ENCODE data around the gene CPTP.

DNA sequence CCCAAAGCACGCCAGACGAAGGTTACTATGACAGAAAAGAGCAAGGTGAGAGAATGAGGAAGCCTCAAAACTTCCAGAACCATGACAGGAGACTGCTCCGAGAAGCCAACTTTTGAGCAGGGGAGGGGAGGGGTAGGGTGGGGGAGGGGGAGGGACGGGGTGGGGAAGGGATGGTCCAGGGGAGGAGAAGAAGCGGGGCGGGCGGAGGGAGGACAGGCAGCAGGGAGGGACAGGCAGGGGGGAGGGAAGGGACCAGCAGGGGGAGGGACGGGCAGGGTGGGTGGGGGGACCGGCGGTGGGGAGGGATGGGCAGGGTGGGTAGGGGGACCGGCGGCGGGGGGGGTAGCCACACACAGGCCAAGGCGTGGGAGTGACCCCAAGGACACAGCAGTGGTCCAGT, 2.2 kb upstream of the CPTP start:
- no peak for TF ChIP-seq GATA3 (IDR thresholded peaks at IDR 0.05; ENCODE audit: low read depth, low read length)
- no peak for TF ChIP-seq GATA2 (IDR thresholded peaks at IDR 0.05; ENCODE audit: low read depth, low read length)
